H1 (cell line): ENCODE data around the gene GPC6.

Source experiments
- CREB1 ChIP-seq: IDR thresholded peaks from 2 replicates; pipeline ENCODE4 v1.6.1; 2012; ENCODE audit warnings: inconsistent platforms
- POLR2A ChIP-seq, 2 experiments: IDR thresholded peaks; 1 replicate in 1 of 2; 2 replicates in 1 of 2; pipeline ENCODE4 v1.6.1; 2011; ENCODE audit warnings: low read depth in 2 of 2, low read length in 2 of 2, mild to moderate bottlenecking in 2 of 2; ENCODE audit errors: control extremely low read depth in 1 of 2
- RXRA ChIP-seq: IDR thresholded peaks from 2 replicates; pipeline ENCODE4 v1.6.1; 2011; ENCODE audit warnings: low read depth, mild to moderate bottlenecking, low read length, moderate library complexity; ENCODE audit not compliant: insufficient read depth
- ZNF274 ChIP-seq: IDR thresholded peaks from 2 replicates; pipeline ENCODE4 v1.7.0; 2012; ENCODE audit warnings: low read length, borderline replicate concordance; ENCODE audit errors: extremely low read depth
- TF ChIP-seq, protein P1 (sequence below), 3 experiments: IDR thresholded peaks; 1 replicate in 2 of 3; 2 replicates in 1 of 3; pipeline versions ENCODE4 v1.5.1 to v1.6.1; 2011; ENCODE audit warnings: low read length in 3 of 3, mild to moderate bottlenecking in 3 of 3, inconsistent platforms in 2 of 3, low read depth in 1 of 3, moderate library complexity in 1 of 3; ENCODE audit not compliant: insufficient read depth in 1 of 3; ENCODE audit errors: control extremely low read depth in 1 of 3

DNA sequence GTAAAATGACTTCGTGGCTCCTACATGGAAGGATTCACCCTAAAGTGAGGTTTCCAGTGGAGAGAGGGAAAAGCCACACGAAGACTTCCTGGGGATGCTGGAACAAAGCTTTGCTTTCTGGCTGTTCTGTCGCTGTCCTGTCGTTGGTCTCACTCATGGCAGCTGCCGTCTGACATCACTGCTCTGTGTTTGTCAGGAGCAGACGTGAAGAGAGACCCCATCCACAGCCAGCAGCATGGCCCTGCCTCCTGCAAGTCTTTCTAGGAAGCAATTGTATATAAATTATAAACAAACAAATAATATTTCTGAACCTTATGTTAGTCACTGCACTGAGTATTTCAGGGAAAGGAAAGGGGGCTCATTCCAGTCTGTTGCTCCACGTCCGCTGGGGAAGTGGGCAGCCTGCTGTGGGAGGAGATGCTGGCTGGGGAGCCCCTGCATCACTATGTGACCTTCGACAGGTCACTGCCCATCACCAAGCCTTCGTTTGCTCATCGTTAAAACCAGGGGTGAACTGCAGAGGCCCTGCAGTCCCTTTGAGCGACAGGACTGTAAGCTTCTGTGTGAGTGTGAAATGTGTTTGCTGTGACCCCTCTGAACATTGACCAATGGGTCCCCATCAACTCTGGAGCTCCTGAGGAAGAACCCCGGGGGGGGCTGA is 1101.9 kb downstream of the GPC6 start:
- TF ChIP-seq POLR2A (IDR thresholded peaks at IDR 0.05; ENCODE audit: control extremely low read depth in 1 of 2, low read depth in 2 of 2, low read length in 2 of 2) (no peak), ZNF274 (no peak), CREB1 (no peak), RXRA (no peak)
- TF ChIP-seq, protein P1, sequence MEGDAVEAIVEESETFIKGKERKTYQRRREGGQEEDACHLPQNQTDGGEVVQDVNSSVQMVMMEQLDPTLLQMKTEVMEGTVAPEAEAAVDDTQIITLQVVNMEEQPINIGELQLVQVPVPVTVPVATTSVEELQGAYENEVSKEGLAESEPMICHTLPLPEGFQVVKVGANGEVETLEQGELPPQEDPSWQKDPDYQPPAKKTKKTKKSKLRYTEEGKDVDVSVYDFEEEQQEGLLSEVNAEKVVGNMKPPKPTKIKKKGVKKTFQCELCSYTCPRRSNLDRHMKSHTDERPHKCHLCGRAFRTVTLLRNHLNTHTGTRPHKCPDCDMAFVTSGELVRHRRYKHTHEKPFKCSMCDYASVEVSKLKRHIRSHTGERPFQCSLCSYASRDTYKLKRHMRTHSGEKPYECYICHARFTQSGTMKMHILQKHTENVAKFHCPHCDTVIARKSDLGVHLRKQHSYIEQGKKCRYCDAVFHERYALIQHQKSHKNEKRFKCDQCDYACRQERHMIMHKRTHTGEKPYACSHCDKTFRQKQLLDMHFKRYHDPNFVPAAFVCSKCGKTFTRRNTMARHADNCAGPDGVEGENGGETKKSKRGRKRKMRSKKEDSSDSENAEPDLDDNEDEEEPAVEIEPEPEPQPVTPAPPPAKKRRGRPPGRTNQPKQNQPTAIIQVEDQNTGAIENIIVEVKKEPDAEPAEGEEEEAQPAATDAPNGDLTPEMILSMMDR (IDR thresholded peaks at IDR 0.05; ENCODE audit: control extremely low read depth in 1 of 3, insufficient read depth in 1 of 3, low read depth in 1 of 3, low read length in 3 of 3) = no peak
